ENCODE data around the gene WDR1. TPM values are rescaled to one million over a fixed set of nuclear protein-coding genes. Genes with fewer than 3 reads are reported as not detected.

WDR1 gene
- polyA plus RNA-seq, 1 donor, result 164 TPM

GRCh38 chr4:10083861-10084641, 32.5 kb downstream of the WDR1 start:
- no peak for DNase-seq

GRCh38 chr4:10083331-10083771, 33.2 kb downstream of the WDR1 start:
- no peak for DNase-seq

DNA sequence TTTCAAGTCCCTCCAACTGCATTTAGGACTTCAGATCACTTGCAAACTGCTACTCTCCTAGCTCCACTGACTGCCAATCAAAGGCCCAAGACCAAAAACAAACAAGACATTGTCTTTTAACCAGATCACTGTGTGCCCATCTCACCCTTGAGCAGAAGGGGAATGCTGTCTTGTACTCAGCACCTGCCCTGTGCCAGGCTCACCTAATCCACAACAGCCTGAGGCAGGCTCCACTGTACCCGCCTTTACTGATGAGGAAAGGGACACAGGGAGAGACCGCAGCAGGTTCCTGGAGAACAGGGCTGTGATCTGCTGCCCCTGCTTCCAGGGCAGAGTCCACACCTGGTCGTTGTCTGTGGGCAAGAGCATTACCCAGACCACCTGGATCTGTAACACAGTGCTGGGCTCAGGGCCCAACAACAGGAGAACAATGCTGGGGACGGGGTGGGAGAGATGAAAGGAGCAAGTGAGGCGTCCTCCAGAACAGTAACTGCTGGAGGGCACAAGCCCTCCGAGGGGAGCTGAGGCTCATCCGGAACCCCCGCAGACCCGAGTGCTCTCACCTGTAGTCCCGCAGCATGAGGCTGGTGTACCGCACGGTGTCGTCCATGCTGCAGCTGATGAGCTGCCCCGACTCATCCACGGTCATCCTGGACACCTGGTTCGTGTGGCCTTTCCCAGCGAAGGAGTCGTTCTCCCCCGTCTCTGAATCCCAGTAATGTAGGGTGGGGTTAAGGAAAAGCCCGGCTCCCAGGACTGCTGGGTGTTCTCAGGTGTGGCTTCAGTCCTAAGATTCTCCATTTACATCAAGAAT, 33.9 kb downstream of the WDR1 start:
- DNase-seq, result no peak

DNA sequence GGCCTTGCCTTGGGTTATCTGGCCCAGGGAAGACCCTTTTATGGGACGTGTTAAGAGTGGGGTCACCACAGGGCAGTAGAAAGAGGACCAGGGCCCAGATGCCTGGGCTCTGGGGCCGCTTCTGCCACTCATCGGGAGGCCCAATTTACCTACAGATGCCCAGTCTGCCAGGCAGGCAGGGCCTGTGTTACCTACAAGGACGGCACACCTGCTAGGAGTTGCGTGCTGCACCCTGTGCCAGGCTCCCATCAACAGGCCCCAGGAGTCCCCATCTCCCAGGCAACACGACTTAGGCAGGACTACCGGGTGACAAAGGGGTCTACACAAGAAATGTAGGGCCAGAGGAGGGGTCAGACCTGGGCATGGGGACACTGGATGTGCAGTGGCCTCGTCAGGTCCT, 34.6 kb downstream of the WDR1 start:
- no peak for DNase-seq

DNA sequence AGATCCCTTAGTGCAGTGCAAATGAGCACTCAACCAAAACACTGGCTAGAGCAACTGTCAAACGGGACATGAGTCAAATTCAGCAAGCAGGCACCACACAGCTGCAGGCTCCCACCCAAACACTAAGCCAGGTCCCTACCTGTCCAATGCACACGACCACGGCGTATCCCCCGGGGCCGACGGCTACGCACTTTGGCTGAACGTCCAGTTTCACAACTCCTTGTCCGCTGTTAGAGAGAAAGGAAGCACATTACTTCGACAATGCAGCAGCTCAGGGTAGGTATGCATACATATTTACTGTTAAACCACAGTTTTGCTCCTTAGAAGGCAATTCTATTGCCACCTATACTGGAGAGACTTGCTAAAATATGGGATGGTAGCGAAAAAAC, 35.4 kb downstream of the WDR1 start:
- DNase-seq, result no peak

- no peak for DNase-seq
Observed at GRCh38 chr4:10080589-10081217, 35.9 kb downstream of the WDR1 start.

DNA sequence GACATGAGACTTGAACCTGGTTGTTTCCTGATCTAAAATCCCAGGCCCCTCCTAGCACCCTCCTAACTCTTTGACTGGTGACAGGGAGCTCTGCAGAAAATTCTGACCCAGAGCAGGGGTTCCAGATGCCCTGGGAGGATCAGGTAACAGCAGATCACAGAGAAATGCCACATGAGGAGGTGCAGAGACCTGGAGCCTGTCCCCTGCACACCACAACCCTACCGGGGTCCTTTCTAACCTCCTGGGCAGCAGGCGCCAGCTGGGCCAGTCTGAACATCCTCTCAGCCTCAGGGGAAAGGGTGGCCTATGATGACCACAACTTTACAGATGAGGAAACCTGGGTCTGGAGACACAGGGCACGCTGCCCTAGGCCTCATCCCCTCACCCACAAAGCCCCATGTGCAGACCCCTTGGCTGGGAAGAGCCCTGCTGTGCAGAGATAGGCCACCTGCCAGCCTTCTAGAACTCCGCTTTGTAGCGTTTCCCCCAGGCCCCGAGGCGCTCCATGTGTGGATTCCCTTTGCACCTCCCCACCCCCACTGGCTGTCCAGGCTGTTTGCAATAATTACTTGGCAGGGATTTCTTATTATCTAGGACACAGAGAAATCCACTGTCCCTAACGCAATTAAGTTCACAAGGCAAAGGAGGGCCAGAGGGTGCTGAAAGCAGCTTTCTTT, 36.5 kb downstream of the WDR1 start:
- no peak for DNase-seq

DNA sequence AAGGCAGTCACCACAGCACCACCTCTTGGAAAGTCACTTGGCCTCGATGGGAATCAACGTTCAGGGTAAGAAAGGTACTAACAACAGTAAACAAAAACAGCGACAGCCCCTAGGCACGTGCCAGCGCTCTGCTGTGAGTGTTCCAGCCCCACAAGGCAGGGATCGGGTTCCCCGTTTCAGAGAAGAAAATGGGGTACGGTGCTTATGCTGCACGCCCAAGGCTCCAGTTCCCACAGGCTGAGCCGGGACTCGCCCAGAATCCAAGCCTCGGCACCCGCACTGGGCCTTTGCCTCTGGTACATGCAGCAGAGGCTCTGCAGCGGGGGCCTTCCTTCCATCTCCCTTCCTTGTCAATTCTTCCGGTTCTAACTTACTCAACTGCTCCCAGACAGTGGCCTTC, 37.3 kb downstream of the WDR1 start:
- no peak for DNase-seq

DNA sequence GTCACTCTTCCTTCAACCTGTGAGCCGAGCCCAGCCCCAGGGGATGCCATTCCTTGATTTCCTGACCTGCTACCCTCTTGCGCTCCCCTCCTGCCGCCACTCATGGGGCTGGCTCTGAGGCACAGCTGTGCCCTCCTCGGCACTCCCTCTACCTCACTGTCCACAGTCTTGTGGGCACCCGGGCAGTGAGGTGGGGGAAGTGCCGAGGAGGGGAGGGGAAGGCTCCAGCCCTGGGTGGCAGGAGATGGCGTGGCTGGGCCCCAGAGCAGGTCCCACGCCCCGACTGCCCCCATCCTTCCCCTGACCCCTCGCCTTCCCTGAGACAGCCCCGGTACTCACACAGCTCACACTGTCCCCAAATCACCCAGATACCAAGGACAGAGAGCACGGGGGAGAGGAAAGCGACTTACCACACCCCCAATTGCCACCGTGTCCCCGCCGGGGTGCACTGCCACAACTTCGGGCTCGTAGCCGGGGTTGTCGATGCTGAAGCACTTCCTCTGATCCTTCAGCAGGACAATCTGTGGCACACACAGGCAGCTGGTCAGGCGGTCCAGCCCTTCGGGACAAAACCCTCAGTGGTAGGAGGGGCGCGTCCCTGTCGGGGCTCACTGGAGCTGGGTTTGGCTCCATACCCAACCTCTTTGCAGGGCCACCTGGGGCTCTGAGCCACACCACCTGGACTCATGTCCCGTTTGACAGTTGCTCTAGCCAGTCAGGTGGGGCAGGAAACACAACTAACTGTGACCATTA, 37.9 kb downstream of the WDR1 start:
- DNase-seq, result no peak

DNA sequence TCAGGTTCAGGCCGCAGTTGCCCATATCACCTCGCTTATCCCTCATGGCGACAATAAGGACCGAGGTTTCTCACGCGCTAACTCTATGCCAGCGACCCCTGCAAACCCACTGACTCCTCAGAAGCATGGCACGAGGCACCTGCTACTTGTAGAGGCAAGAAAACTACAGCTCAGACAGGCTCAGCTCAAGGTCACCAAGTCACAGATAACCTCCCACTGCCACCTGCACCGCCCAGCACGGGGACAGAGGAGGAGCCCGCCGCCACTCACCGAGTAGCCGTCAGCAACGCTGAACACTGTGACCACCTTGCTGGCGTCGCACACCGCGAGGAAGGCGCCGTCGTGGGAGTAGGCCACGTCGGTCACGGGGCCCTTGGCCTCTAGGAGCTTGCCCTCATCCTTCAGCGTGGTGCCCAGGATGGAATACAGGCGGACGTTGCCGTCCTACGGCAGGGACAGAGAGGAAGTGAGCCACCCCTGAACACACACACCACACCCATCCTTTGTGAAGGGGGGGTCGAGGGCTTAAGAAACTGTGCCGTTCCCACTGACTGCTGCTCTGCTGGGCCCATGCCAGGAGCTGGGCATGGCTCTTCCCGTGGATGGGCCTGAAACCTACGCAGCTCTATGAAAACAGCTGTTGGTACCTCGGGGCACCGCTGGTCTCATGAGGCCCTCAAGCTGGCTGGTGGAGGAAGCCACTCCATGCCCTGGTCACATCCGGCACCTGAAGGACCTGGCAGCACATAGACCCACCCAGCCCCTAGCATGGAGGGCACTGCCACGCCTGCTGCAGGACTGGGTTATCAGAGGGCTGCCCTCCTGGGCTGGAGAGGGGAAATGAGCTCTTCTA, 38.9 kb downstream of the WDR1 start:
- no peak for DNase-seq

DNA sequence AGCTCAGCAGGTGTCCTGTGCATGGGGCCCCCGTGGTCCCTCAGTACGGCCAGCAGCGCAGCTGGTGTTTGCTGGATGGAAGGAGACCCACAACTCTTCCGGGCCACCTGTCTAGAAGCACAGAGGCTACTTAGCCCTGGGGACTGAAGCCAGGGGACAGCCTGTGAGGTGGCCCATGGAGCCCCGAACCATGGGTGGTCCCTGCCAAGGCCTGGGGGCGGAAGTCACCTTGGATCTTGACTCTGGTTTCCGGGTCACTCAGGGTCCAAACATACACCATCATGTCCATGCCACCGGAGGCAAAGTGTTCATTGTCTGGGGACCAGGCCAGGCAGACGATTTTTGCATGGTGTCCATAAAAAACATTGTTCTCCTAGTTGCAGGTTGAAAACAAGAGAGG, 39.5 kb downstream of the WDR1 start:
- DNase-seq, result no peak

DNA sequence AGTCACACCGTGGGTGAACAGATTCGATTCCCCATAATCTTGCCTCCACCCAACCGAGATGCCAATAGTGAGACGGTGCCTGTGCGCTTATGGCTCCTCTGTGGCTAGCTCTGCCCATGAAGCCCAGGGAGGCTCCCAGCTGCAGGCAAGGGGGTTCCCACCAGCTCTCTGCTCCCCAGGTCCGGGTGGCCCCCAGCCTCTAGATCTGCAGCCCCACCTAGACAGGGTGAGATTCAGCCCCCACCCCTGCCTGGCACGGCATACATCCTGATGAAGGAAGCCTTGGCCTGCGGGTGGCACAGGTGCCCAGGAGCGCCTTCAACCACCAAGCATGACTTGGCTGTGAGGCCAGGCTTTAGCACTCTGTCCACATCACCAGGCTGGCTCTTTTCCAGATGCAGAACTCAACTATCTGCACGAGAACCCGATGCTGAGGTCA, 40.6 kb downstream of the WDR1 start:
- no peak for DNase-seq

DNA sequence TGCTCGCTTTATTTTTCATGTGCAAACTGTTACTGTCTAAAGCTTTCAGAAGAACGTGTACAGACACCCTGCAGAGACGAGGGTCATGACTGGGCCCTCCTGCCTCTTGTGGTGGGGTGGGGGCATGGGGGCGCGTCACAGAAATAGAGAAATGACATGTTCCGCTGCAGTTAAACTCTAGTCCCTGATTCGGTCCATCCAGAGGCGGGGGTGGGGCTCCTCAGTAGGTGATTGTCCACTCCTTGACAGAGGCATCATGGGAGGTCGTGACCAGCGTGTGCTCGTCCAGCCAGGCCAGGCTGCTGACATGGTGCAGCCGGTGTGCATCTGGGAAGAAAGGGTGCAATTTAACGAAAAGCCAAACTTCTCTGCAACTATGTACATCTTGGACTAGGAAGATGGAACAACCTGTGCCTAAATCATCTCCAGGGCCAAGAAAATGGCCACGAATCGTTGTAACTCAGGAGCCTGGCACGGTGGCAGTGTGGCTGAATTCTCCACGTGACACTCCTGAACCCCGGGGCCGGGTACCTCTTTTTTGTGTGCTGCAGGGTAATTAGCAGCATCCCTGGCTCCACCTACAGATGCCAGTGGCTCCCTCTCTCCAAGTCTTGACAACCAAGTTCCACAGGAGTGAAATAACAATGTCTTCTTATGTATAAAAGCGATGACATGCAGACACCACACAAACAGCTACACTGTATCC, 41.3 kb downstream of the WDR1 start:
- no peak for DNase-seq

- no peak for DNase-seq
Observed at GRCh38 chr4:10074767-10075105, 41.9 kb downstream of the WDR1 start.

DNA sequence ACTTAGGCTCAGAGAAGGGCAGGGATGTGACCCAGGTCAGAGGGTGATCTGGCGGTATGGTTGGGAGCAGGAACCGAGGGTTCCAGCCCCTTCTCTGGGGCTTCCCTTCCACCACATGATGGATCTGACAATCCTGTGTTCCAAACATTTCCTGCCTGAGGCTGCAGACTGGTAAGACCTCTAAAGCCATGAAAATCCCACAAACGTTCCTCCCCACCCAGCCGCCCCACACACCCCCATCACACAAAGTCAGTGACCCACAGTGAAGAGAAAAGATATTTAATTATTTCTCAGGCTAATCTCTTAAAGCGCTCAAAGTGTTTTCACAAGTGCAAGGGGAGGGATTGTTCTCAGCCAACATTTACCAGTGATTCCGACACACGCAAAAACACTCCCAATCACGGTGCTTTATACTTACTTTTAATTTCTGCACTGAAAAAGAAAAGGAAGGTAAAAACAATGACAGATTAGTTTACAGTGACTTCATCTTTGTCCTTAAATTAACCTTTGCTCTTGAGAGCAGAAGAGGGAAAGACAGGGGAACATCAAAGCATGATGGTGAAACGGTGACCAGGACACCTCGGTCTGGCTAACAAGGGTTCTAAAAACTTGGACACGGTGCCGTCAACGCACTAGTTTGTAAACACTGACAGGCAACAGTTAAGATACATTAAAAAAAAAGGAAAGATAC, 42.4 kb downstream of the WDR1 start:
- DNase-seq, result no peak

DNA sequence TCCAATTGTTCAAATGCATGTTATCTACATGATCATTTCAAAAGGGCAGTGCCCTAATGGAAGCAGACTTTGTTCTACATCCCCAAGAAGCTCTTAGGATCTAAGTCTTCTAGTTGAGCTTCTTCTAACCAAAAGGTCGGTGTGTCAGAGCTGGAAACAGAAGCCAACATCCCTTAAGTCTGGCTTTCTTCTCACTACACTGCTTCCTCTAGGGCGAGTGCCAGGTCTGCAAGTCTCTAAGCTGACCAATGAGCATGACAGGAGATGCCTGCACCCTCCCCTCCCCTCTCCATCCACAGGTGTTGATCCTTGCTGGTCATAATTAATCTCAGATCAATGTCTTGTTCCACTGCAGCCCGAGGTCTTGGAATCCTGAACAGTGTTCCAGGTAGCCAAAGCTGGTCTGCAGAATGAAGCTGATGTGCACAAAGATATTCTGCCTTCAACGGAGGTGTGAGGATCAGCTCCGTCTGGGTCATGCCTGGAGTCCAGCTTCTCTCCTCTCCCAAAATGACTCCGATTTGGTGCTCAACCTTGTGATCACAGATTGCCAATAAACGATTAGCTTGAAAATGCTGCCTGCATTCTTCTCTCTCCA, 44.1 kb downstream of the WDR1 start:
- no peak for DNase-seq

DNA sequence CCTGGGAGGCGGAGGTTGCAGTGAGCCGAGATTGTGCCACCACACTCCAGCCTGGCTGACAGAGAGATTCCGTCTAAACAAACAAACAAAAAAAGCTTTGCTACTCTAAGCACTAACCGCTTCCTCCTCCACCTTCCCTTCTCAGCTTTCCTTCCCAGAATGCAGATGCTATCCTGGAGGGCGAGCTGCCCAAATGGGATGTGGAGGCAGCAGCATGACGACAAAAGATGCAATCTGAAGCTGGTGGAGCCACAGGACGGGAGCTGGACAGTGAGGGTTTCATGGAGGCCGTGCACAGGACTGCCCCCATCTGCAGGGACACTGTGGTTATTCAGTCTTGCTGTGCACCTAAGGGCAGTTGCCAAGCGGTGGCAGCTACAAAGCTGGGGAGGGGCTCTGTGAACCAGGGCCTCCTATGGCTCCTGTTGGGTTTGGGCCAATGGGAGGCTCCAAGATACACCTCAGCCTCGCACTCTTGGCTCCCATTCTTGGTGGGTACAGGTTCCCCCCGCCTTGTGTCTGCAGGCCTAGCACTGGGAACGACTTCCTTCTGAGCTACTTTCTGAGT, 47.4 kb downstream of the WDR1 start:
- no peak for DNase-seq

GRCh38 chr4:10066670-10067651, 49.6 kb downstream of the WDR1 start:
- DNase-seq, result no peak

Data from hindlimb muscle (tissue), 1 donor.